Activated B cell treated with CpG ODN at 0.5 μM for 24 hours (primary cell): ENCODE measurements around the gene PEX12. TPM values are rescaled to one million over a fixed set of nuclear protein-coding genes. Genes with fewer than 3 reads are reported as not detected.

ENCODE experiments used
- ATAC-seq: fragments of 200-7000 bp; cut with Tn5 transposase; one replicate; pipeline ENCODE4 v1.10.0; 2021; ENCODE audit warnings: low read depth, mild to moderate bottlenecking, moderate library complexity
- CTCF ChIA-PET: fragments of 350-600 bp; sonication (Branson Sonifier 250); formaldehyde crosslinking; loops from one replicate; lab custom pipeline; 2021; ENCODE audit warnings: antibody characterized with exemption; lab: Charles Lee
- POLR2A ChIA-PET: fragments of 350-600 bp; sonication (Branson Sonifier 250); formaldehyde crosslinking; loops from one replicate; lab custom pipeline; 2021; ENCODE audit warnings: antibody characterized with exemption; lab: Charles Lee
- DNase-seq: peaks from one replicate; pipeline ENCODE4 v3.0.0; 2022
- H3K27ac Mint-ChIP-seq: one replicate; pipeline ENCODE4 v1.8.0; 2020; ENCODE audit warnings: mixed read lengths
- H3K27me3 Mint-ChIP-seq: one replicate; pipeline ENCODE4 v1.8.0; 2021; ENCODE audit warnings: mixed read lengths
- H3K36me3 Mint-ChIP-seq: one replicate; pipeline ENCODE4 v1.8.0; 2021; ENCODE audit warnings: low read depth, mixed read lengths
- H3K4me1 Mint-ChIP-seq: one replicate; pipeline ENCODE4 v1.8.0; 2021; ENCODE audit warnings: mixed read lengths
- H3K4me3 Mint-ChIP-seq: one replicate; pipeline ENCODE4 v1.8.0; 2020; ENCODE audit warnings: mild to moderate bottlenecking, mixed read lengths
- H3K9me3 Mint-ChIP-seq: one replicate; pipeline ENCODE4 v1.8.0; 2020; ENCODE audit warnings: mixed read lengths
- CTCF ChIP-seq: fragments of 200-600 bp; IDR thresholded peaks from one replicate; pipeline ENCODE4 v1.8.0; 2022; ENCODE audit warnings: antibody characterized with exemption, mild to moderate bottlenecking
- intact Hi-C: fragments of 100-400 bp; cut with micrococcal nuclease; formaldehyde crosslinking; loops from one replicate; pipeline ENCODE4 v1.15.1; 2024
- total RNA-seq: library from RNA; stranded (reverse); gene quantifications from 2 replicates; pipeline ENCODE4 v1.2.3, GENCODE V29; 2022

Gene PEX12
- total RNA-seq, 1 donor from 2014 or later: 4.8 TPM

DNA sequence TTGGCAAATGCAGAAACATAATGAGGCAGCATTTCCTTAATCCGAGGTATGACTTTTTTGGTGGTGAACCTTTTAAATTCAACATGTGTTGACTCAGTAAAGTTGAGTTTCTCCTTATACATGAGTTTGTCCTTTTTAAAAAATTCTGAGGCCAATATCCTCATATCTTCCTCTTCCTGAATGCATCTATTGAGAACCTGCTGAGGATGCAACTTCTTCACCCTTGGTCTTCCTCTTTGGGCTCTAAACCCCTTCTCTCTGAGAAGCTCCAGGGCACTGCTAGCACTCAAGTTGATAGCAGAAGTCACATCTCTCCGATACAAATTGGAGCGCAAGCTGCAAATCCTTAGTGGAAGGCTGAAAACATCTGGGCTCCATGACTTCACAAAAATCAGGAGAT is 21.0 kb downstream of the PEX12 start:
- ATAC-seq (no peak), DNase-seq (no peak)
- H3K27ac Mint-ChIP-seq: no peak overlapping the region
- H3K4me1 Mint-ChIP-seq: no peaks in the 10 kb centered on the region
- no peak overlapping the region for H3K4me3 Mint-ChIP-seq
- H3K9me3 Mint-ChIP-seq: no peaks in the 10 kb centered on the region
- POLR2A ChIA-PET: no interaction called here
- no peaks in the 10 kb centered on the region for H3K36me3 Mint-ChIP-seq
- H3K27me3 Mint-ChIP-seq: peaks cover 23% of the 10 kb centered on the region
- intact Hi-C loops: no loop called here
- no peak for TF ChIP-seq CTCF
- CTCF ChIA-PET: no interaction called here

- no peak for DNase-seq
- Mint-ChIP-seq H3K27me3 (peaks cover 24% of the 10 kb centered on the region), H3K4me3 (no peak overlapping the region), H3K27ac (no peak overlapping the region), H3K36me3 (no peaks in the 10 kb centered on the region), H3K4me1 (no peaks in the 10 kb centered on the region), H3K9me3 (no peaks in the 10 kb centered on the region)
- no peak for ATAC-seq
- CTCF ChIA-PET: no interaction called here
- no peak for TF ChIP-seq CTCF
- POLR2A ChIA-PET: no interaction called here
- intact Hi-C loops: no loop called here
These were observed 22.7 kb downstream of the PEX12 start for GRCh38 chr17:35555691-35556090.

DNA sequence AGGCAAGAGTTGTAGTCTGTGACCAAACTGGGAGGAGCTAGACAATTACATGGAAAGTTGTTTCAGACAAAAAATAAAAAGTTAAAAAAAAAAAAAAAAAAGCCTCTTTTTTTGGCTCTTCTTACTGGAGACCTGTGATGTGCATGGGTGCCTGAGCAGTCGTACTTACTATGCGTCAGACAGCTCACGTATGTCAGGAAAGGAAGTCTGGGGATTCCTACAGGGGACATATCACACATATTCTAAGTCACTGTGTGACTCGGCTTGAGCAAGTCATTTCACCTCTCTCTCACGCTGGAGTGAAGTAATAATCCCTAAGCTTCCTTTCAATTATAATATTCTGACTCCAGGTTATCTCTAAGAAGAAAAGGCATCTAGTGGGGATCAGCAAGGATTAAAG is 23.7 kb downstream of the PEX12 start:
- Mint-ChIP-seq H3K4me3 (no peak overlapping the region), H3K27me3 (peaks cover 20% of the 10 kb centered on the region), H3K9me3 (no peaks in the 10 kb centered on the region), H3K4me1 (no peaks in the 10 kb centered on the region), H3K27ac (no peak overlapping the region), H3K36me3 (no peaks in the 10 kb centered on the region)
- no peak for TF ChIP-seq CTCF
- ChIA-PET POLR2A (interaction anchor here (0.6 kb wide), 1 partner anchor 175 kb away, joined by 3 read pairs; no protein-coding TSS in a partner anchor), CTCF (no interaction called here)
- intact Hi-C loops: no loop called here
- no peak for ATAC-seq
- no peak for DNase-seq

DNA sequence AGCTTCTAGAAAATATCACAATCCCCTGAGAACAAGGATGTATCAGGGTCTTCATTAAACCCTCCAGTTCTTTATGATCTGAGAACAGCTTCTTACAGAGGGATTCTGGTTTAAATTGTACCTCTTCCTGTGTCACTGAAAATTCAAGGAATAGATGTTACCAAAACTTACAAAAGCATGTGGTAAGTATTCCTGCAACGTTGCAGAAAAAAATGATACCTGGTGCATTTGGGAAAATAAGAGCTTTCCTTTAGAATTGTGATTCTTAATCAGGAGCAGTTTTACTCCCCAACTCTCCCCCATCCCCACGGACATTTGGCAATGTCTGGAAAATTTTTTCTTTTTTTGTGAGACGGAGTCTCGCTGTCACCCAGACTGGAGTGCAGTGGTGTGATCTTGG is 25.1 kb downstream of the PEX12 start:
- Mint-ChIP-seq H3K27me3 (peaks cover 11% of the 10 kb centered on the region), H3K4me3 (no peak overlapping the region), H3K36me3 (no peaks in the 10 kb centered on the region), H3K27ac (no peak overlapping the region), H3K9me3 (no peaks in the 10 kb centered on the region), H3K4me1 (no peaks in the 10 kb centered on the region)
- intact Hi-C loops: no loop called here
- ATAC-seq: no peak
- no peak for TF ChIP-seq CTCF
- ChIA-PET CTCF (no interaction called here), POLR2A (no interaction called here)
- no peak for DNase-seq

DNA sequence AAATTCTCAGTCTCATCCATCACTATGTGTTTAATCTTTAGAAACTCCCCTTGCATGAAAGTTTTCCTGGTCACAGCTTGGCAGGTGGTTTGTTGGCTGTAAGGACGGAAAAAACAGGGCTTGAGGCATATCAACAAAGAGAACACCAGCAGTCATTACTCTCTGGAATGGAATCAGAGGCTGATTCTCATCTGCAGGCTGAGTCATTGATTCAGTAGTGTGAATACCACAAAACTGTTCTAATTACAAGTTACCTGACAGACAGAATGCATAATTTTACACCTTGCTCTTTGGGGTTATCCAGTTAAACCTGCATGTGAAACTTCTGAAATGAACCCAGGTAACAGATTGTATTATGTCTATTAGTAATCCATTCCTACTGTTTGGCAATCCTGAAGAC is 29.4 kb downstream of the PEX12 start:
- peaks cover 8% of the 10 kb centered on the region for H3K4me1 Mint-ChIP-seq
- CTCF ChIA-PET: interaction anchor here (1.0 to 1.9 kb wide), 2 partner anchors 10 kb away, joined by 4 to 6 read pairs; no protein-coding TSS in a partner anchor

More for the DNA sequence above, 29.4 kb downstream of the PEX12 start:
- ATAC-seq (no peak), DNase-seq (no peak)
- Mint-ChIP-seq H3K36me3 (no peaks in the 10 kb centered on the region), H3K27ac (no peak overlapping the region), H3K27me3 (peaks cover 4% of the 10 kb centered on the region), H3K9me3 (no peaks in the 10 kb centered on the region), H3K4me3 (no peak overlapping the region)
- no peak for TF ChIP-seq CTCF
- POLR2A ChIA-PET: no interaction called here
- intact Hi-C loops: no loop called here
